Loucy (cell line): ENCODE data around the gene CANT1.

Source experiments
- H2AFZ ChIP-seq: fragments of 200-600 bp; sonication (generic); 2 replicates; pipeline ENCODE4 v1.6.0; 2016; ENCODE audit warnings: antibody characterized with exemption, mild to moderate bottlenecking, low read length, moderate library complexity
- H3F3A ChIP-seq: fragments of 200-600 bp; 2 replicates; pipeline ENCODE4 v1.6.0; 2016; ENCODE audit warnings: antibody characterized with exemption, low read depth, mild to moderate bottlenecking
- H3K27me3 ChIP-seq: fragments of 200-600 bp; sonication (generic); 2 replicates; pipeline ENCODE4 v1.6.1; 2014; ENCODE audit warnings: low read length, mild to moderate bottlenecking; ENCODE audit not compliant: insufficient read depth, poor library complexity, severe bottlenecking
- H3K36me3 ChIP-seq: fragments of 200-600 bp; sonication (generic); 2 replicates; pipeline ENCODE4 v1.6.1; 2016; ENCODE audit warnings: low read length; ENCODE audit not compliant: insufficient read depth
- H3K4me1 ChIP-seq: fragments of 200-600 bp; sonication (generic); 2 replicates; pipeline ENCODE4 v1.5.1; 2014; ENCODE audit warnings: low read length, mild to moderate bottlenecking; ENCODE audit not compliant: insufficient read depth, poor library complexity, severe bottlenecking
- H3K4me2 ChIP-seq: fragments of 200-600 bp; sonication (generic); 2 replicates; pipeline ENCODE4 v1.6.0; 2014; ENCODE audit warnings: antibody characterized with exemption, low read length, low read depth, mild to moderate bottlenecking; ENCODE audit not compliant: poor library complexity, severe bottlenecking
- H3K4me3 ChIP-seq: fragments of 200-600 bp; sonication (generic); 2 replicates; pipeline ENCODE4 v1.5.1; 2014; ENCODE audit warnings: low read length, mild to moderate bottlenecking, mixed read lengths; ENCODE audit not compliant: poor library complexity, severe bottlenecking
- H3K79me2 ChIP-seq: fragments of 200-600 bp; sonication (generic); 2 replicates; pipeline ENCODE4 v1.6.1; 2014; ENCODE audit warnings: low read length; ENCODE audit not compliant: insufficient read depth
- H3K9ac ChIP-seq: fragments of 200-600 bp; sonication (generic); 2 replicates; pipeline ENCODE4 v1.6.0; 2014; ENCODE audit warnings: mild to moderate bottlenecking, low read depth, low read length, moderate library complexity; ENCODE audit not compliant: poor library complexity, severe bottlenecking
- H3K9me2 ChIP-seq: fragments of 200-600 bp; sonication (generic); replicated peaks from 2 replicates; pipeline ENCODE4 v1.6.1; 2016; ENCODE audit warnings: low read depth, low read length, mixed read lengths
- H3K9me3 ChIP-seq: fragments of 200-600 bp; sonication (generic); 2 replicates; pipeline ENCODE4 v1.6.1; 2014; ENCODE audit warnings: mild to moderate bottlenecking, antibody characterized with exemption, low read length, low read depth; ENCODE audit not compliant: insufficient read depth
- H4K20me1 ChIP-seq: fragments of 200-600 bp; sonication (generic); 2 replicates; pipeline ENCODE4 v1.6.0; 2014; ENCODE audit warnings: antibody characterized with exemption, low read length, mild to moderate bottlenecking; ENCODE audit not compliant: insufficient read depth, poor library complexity, severe bottlenecking
- CTCF ChIP-seq: fragments of 200-600 bp; sonication (generic); conservative IDR thresholded peaks from 2 replicates; pipeline ENCODE4 v1.5.1; 2014; ENCODE audit warnings: mild to moderate bottlenecking, antibody characterized with exemption, low read length
- EZH2phosphoT487 ChIP-seq: fragments of 200-600 bp; IDR thresholded peaks from 2 replicates; pipeline ENCODE4 v1.6.1; 2018; ENCODE audit warnings: antibody characterized with exemption, mild to moderate bottlenecking, moderate library complexity, borderline replicate concordance

CANT1 gene

GRCh38 chr17:79027274-79027924 lies 17.8 kb upstream of the CANT1 start:
- Histone ChIP-seq H3K9me3 (no peaks in the 10 kb centered on the region), H3K4me2 (no peak overlapping the region), H4K20me1 (no peaks in the 10 kb centered on the region), H3K4me3 (no peak overlapping the region), H3K36me3 (no peaks in the 10 kb centered on the region), H3K9ac (no peak overlapping the region), H3K4me1 (peaks cover 8% of the 10 kb centered on the region), H3K79me2 (no peaks in the 10 kb centered on the region), H3K9me2 (no peaks in the 10 kb centered on the region), H2AFZ (no peak overlapping the region), H3K27me3 (no peaks in the 10 kb centered on the region), H3F3A (no peaks in the 10 kb centered on the region)
- TF ChIP-seq EZH2phosphoT487 (no peak), CTCF (no peak)

DNA sequence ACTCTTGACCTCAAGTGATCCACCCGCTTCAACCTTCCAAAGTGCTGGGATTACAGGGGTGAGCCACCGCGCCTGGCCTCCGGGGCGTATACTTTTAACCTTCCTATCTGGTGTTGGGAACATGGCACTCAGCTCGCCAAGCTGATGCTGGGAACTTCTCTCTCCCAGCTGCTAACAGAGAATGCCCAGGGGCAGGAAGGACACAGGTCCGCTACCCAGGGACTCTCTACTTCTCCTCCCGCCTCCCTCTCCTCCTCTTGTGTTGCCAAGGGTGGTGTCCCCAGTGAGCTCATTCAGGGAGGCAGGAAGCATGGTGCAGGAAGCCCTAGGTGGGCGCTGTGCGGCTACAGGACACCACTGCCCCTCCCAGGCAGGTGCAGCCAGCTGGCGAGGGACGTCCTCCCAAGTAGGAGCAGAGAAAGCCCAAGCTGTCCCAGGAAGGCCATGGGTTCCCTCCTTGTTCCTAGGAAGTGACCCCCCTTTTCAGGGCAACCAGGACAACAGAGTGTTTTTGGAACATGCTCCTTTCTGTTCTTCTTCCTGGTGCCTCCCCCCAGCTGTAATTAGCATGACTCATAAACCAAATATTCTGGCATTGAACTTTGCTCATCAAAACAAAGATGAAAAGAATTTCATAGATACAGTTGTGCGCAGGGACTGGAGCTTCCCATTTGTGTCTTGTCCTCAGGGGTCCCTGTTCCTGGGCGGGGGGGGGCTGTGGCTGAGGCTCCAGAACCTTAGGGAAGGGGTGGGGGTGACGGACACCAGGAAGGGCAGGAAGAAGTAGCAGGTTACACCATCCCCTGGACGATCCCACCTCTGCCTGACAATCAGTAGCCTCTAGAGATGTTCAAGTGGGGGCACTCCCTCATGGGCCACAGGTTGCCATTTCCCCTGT lies 17.1 kb upstream of the CANT1 start:
- Histone ChIP-seq H3K4me2 (no peak overlapping the region), H3K79me2 (no peaks in the 10 kb centered on the region)

More for the DNA sequence above, 17.1 kb upstream of the CANT1 start:
- H4K20me1 ChIP-seq = no peaks in the 10 kb centered on the region
- no peaks in the 10 kb centered on the region for H3K36me3 ChIP-seq
- H3K9me3 ChIP-seq = no peaks in the 10 kb centered on the region
- H3K9ac ChIP-seq = no peak overlapping the region
- peaks cover 8% of the 10 kb centered on the region for H3K4me1 ChIP-seq
- no peaks in the 10 kb centered on the region for H3K9me2 ChIP-seq
- no peaks in the 10 kb centered on the region for H3F3A ChIP-seq
- no peak overlapping the region for H2AFZ ChIP-seq
- H3K27me3 ChIP-seq = no peaks in the 10 kb centered on the region
- H3K4me3 ChIP-seq = no peak overlapping the region
- TF ChIP-seq EZH2phosphoT487 = no peak
- no peak for TF ChIP-seq CTCF
